H9 (cell line): Measurements from ENCODE around the gene IMP3. TPM values are rescaled to one million over a fixed set of nuclear protein-coding genes. Genes with fewer than 3 reads are reported as not detected.

Experiments used
- DNase-seq: peaks from one replicate; pipeline ENCODE4 v3.0.0-alpha.2; 2017
- H2AFZ ChIP-seq: one replicate; pipeline ENCODE4 v1.6.1; 2013; ENCODE audit warnings: mild to moderate bottlenecking, low read length, control low read depth, moderate library complexity
- H2AK5ac ChIP-seq: 2 replicates; pipeline ENCODE4 v1.6.1; 2013; ENCODE audit warnings: low read length, control low read depth, mixed read lengths; ENCODE audit not compliant: insufficient read length
- H2BK120ac ChIP-seq: one replicate; pipeline ENCODE4 v1.6.1; 2013; ENCODE audit warnings: low read depth, mild to moderate bottlenecking, low read length, control low read depth, inconsistent platforms; ENCODE audit not compliant: poor library complexity, severe bottlenecking
- H2BK12ac ChIP-seq: 2 replicates; pipeline ENCODE4 v1.6.1; 2013; ENCODE audit warnings: low read length, control low read depth, mixed read lengths, low read depth; ENCODE audit not compliant: insufficient read length
- H2BK15ac ChIP-seq: 2 replicates; pipeline ENCODE4 v1.6.1; 2013; ENCODE audit warnings: low read depth, low read length, control low read depth
- H2BK20ac ChIP-seq: one replicate; pipeline ENCODE4 v1.6.1; 2013; ENCODE audit warnings: low read depth, mild to moderate bottlenecking, low read length, control low read depth, inconsistent platforms; ENCODE audit not compliant: poor library complexity, severe bottlenecking
- H2BK5ac ChIP-seq: 2 replicates; pipeline ENCODE4 v1.6.1; 2013; ENCODE audit warnings: low read length, control low read depth, mixed read lengths; ENCODE audit not compliant: insufficient read length
- H3K14ac ChIP-seq: 2 replicates; pipeline ENCODE4 v1.6.1; 2013; ENCODE audit warnings: low read length, control low read depth; ENCODE audit not compliant: insufficient read depth
- H3K18ac ChIP-seq: 2 replicates; pipeline ENCODE4 v1.6.1; 2013; ENCODE audit warnings: low read depth, mild to moderate bottlenecking, mixed read lengths, low read length, control low read depth; ENCODE audit not compliant: insufficient read length
- H3K23ac ChIP-seq: 2 replicates; pipeline ENCODE4 v1.6.1; 2013; ENCODE audit warnings: low read length, control low read depth, mixed read lengths, low read depth; ENCODE audit not compliant: insufficient read length
- H3K23me2 ChIP-seq: 2 replicates; pipeline ENCODE4 v1.6.1; 2013; ENCODE audit warnings: low read depth, mild to moderate bottlenecking, mixed read lengths, low read length, control low read depth; ENCODE audit not compliant: insufficient read length, poor library complexity, severe bottlenecking
- H3K27ac ChIP-seq: 2 replicates; pipeline ENCODE4 v1.5.1; 2013; ENCODE audit warnings: low read length, control low read depth, mixed read lengths, low read depth; ENCODE audit not compliant: insufficient read length
- H3K27me3 ChIP-seq: 2 replicates; pipeline ENCODE4 v1.6.1; 2013; ENCODE audit warnings: low read length, control low read depth, inconsistent platforms; ENCODE audit not compliant: insufficient read depth
- H3K4ac ChIP-seq: 2 replicates; pipeline ENCODE4 v1.6.1; 2013; ENCODE audit warnings: low read depth, mild to moderate bottlenecking, control low read depth, inconsistent platforms, low read length, moderate library complexity
- H3K4me1 ChIP-seq: 2 replicates; pipeline ENCODE4 v1.6.1; 2013; ENCODE audit warnings: low read length, control low read depth, inconsistent platforms; ENCODE audit not compliant: insufficient read depth
- H3K4me2 ChIP-seq: 2 replicates; pipeline ENCODE4 v1.6.1; 2013; ENCODE audit warnings: low read length, control low read depth, mixed read lengths; ENCODE audit not compliant: insufficient read length, insufficient read depth
- H3K56ac ChIP-seq: 2 replicates; pipeline ENCODE4 v1.6.1; 2013; ENCODE audit warnings: low read depth, mild to moderate bottlenecking, mixed read lengths, low read length, control low read depth; ENCODE audit not compliant: insufficient read length
- H3K79me1 ChIP-seq: 2 replicates; pipeline ENCODE4 v1.6.1; 2013; ENCODE audit warnings: low read depth, mild to moderate bottlenecking, moderate library complexity, low read length, control low read depth, inconsistent platforms; ENCODE audit not compliant: insufficient read depth, poor library complexity, severe bottlenecking
- H3K79me2 ChIP-seq: 2 replicates; pipeline ENCODE4 v1.6.1; 2013; ENCODE audit warnings: low read length, control low read depth, inconsistent platforms; ENCODE audit not compliant: insufficient read depth
- H3K9ac ChIP-seq: 2 replicates; pipeline ENCODE4 v1.6.1; 2013; ENCODE audit warnings: low read length, control low read depth, mixed read lengths; ENCODE audit not compliant: insufficient read length; ENCODE audit errors: extremely low read depth
- H3K9me3 ChIP-seq: one replicate; pipeline ENCODE4 v1.6.1; 2013; ENCODE audit warnings: low read depth, low read length, inconsistent platforms; ENCODE audit not compliant: control insufficient read depth
- H3T11ph ChIP-seq: one replicate; pipeline ENCODE4 v1.6.1; 2013; ENCODE audit warnings: mild to moderate bottlenecking, low read length, control low read depth, inconsistent platforms
- H4K20me1 ChIP-seq: one replicate; pipeline ENCODE4 v1.6.1; 2013; ENCODE audit not compliant: control insufficient read depth, insufficient read length, insufficient read depth
- H4K5ac ChIP-seq: 2 replicates; pipeline ENCODE4 v1.6.1; 2013; ENCODE audit warnings: low read depth, mild to moderate bottlenecking, mixed read lengths, low read length, control low read depth; ENCODE audit not compliant: insufficient read length
- H4K8ac ChIP-seq: replicated peaks from 2 replicates; pipeline ENCODE4 v1.6.1; 2013; ENCODE audit warnings: low read length, control low read depth, mixed read lengths, low read depth; ENCODE audit not compliant: insufficient read length
- H4K91ac ChIP-seq: 2 replicates; pipeline ENCODE4 v1.6.1; 2013; ENCODE audit warnings: low read depth, mild to moderate bottlenecking, moderate library complexity, mixed read lengths, low read length, control low read depth; ENCODE audit not compliant: insufficient read length
- H3K27ac Mint-ChIP-seq, 3 experiments: 2 replicates in 2 of 3; 3 replicates in 1 of 3; pipeline ENCODE4 v1.8.0; 2020 to 2021; ENCODE audit warnings: mixed read lengths in 3 of 3, mild to moderate bottlenecking in 1 of 3, moderate library complexity in 1 of 3
- H3K27me3 Mint-ChIP-seq: 2 replicates; pipeline ENCODE4 v1.8.0; 2021; ENCODE audit warnings: low read depth, mild to moderate bottlenecking, moderate library complexity, mixed read lengths
- H3K36me3 Mint-ChIP-seq, 3 experiments: 2 replicates in 2 of 3; 3 replicates in 1 of 3; pipeline ENCODE4 v1.8.0; 2020 to 2021; ENCODE audit warnings: low read depth in 3 of 3, mixed read lengths in 3 of 3; ENCODE audit not compliant: insufficient read depth in 1 of 3
- H3K4me1 Mint-ChIP-seq, 2 experiments: 2 replicates each; pipeline ENCODE4 v1.8.0; 2020; ENCODE audit warnings: mixed read lengths in 2 of 2
- H3K4me3 Mint-ChIP-seq, 2 experiments: 2 replicates in 1 of 2; 3 replicates in 1 of 2; pipeline ENCODE4 v1.8.0; 2020 to 2021; ENCODE audit warnings: mild to moderate bottlenecking in 2 of 2, mixed read lengths in 2 of 2, moderate library complexity in 1 of 2
- H3K9me3 Mint-ChIP-seq, 2 experiments: 2 replicates in 1 of 2; 3 replicates in 1 of 2; pipeline ENCODE4 v1.8.0; 2020; ENCODE audit warnings: mild to moderate bottlenecking in 2 of 2, mixed read lengths in 2 of 2, moderate library complexity in 1 of 2
- WGBS: extraction: QIAGEN DNeasy Blood & Tissue Kit; methylation state at CpG from one replicate; pipeline ENCODE4 v1.1.7; 2013; ENCODE audit warnings: missing lambda C conversion rate, low lambda C conversion rate, mixed read lengths; ENCODE audit not compliant: insufficient read length; ENCODE audit errors: extremely low coverage; 5-methylcytosine and 5-hydroxymethylcytosine counted together
- total RNA-seq: library from RNA; stranded (reverse); gene quantifications from 2 replicates; pipeline ENCODE4 v1.2.1, GENCODE V29; 2021
- TF ChIP-seq, protein P1 (sequence below): fragments of 200-600 bp; sonication (generic); conservative IDR thresholded peaks from 3 replicates; pipeline ENCODE4 v1.8.0; 2021; ENCODE audit warnings: antibody characterized with exemption, mild to moderate bottlenecking

The IMP3 gene
- total RNA-seq, 1 experiment from 2014 or later, result 97.9 TPM

DNA sequence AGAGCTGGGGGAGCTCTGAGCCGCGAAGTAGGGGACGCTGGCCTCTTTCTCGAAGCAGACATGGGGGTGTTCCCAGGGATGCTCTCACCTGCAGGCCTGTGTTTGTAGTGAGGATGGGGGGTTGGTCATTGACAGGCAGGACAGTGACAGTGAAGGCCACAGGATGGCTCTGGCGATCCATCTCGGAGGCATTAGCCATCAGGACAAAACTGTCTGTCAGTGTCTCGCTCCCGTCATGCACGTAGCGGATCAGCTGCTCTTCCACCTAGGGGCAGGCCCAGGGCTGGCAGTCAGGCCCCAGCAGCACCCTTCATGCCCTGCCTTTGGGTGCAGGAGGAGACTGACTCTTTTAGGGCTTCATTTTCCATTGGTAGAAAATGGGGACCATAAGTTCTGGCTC is 44.6 kb upstream of the IMP3 start:
- Histone ChIP-seq H3K23ac (no peak overlapping the region), H3K79me2 (no peaks in the 10 kb centered on the region), H4K5ac (no peak overlapping the region), H3K18ac (no peak overlapping the region), H3K27me3 (no peaks in the 10 kb centered on the region), H3K27ac (no peak overlapping the region), H3K9me3 (no peaks in the 10 kb centered on the region), H2BK12ac (no peak overlapping the region), H3K23me2 (no peaks in the 10 kb centered on the region), H2AFZ (no peak overlapping the region), H4K8ac (no peak overlapping the region), H4K20me1 (no peaks in the 10 kb centered on the region), H3K56ac (no peak overlapping the region), H3K9ac (no peak overlapping the region), H2BK20ac (no peak overlapping the region), H2BK5ac (no peak overlapping the region), H3K14ac (no peak overlapping the region), H3K4me2 (no peak overlapping the region), H3K79me1 (no peaks in the 10 kb centered on the region), H2BK15ac (no peak overlapping the region), H2BK120ac (no peak overlapping the region), H3T11ph (no peak overlapping the region), H3K4me1 (no peaks in the 10 kb centered on the region), H4K91ac (no peak overlapping the region), H3K4ac (no peak overlapping the region), H2AK5ac (no peak overlapping the region)
- no peak overlapping the region for H3K4me3 Mint-ChIP-seq
- peak overlapping the region in 1 of 3 experiments; percentile 70; a peak in 1 of 7 replicates for H3K27ac Mint-ChIP-seq
- no peak for DNase-seq
- H3K9me3 Mint-ChIP-seq, result no peaks in the 10 kb centered on the region; a peak in 1 of 5 replicates
- WGBS, result no CpG with 5 or more reads among the region's 10 CpGs
- peaks cover 10 to 24% of the 10 kb centered on the region in 2 experiments for H3K4me1 Mint-ChIP-seq
- peaks cover 3 to 4% (median 3%) of the 10 kb centered on the region in 3 experiments; a peak in 3 of 7 replicates for H3K36me3 Mint-ChIP-seq
- no peaks in the 10 kb centered on the region; the same call in 1 of the 2 replicates for H3K27me3 Mint-ChIP-seq
- TF ChIP-seq, protein P1, sequence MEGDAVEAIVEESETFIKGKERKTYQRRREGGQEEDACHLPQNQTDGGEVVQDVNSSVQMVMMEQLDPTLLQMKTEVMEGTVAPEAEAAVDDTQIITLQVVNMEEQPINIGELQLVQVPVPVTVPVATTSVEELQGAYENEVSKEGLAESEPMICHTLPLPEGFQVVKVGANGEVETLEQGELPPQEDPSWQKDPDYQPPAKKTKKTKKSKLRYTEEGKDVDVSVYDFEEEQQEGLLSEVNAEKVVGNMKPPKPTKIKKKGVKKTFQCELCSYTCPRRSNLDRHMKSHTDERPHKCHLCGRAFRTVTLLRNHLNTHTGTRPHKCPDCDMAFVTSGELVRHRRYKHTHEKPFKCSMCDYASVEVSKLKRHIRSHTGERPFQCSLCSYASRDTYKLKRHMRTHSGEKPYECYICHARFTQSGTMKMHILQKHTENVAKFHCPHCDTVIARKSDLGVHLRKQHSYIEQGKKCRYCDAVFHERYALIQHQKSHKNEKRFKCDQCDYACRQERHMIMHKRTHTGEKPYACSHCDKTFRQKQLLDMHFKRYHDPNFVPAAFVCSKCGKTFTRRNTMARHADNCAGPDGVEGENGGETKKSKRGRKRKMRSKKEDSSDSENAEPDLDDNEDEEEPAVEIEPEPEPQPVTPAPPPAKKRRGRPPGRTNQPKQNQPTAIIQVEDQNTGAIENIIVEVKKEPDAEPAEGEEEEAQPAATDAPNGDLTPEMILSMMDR, result no peak; the same call in 2 of the 3 replicates
